DND-41 (cell line): ENCODE data around the gene PHF20.

Experiments used
- ATAC-seq: fragments of 200-7000 bp; cut with Tn5 transposase; 3 replicates; pipeline ENCODE4 v1.9.1; 2021; ENCODE audit warnings: low read depth; ENCODE audit not compliant: insufficient read depth
- DNase-seq: peaks from one replicate; pipeline ENCODE4 v3.0.0-alpha.2; 2020
- H2AFZ ChIP-seq: 2 replicates; pipeline ENCODE4 v1.6.0; 2012; ENCODE audit warnings: low read depth, low read length
- H3K27ac ChIP-seq: 2 replicates; pipeline ENCODE4 v1.5.1; 2012; ENCODE audit warnings: low read length, inconsistent platforms
- H3K27me3 ChIP-seq: fragments of 200-600 bp; sonication (generic); 2 replicates; pipeline ENCODE4 v1.6.0; 2012; ENCODE audit warnings: low read length, mild to moderate bottlenecking, inconsistent platforms; ENCODE audit not compliant: insufficient read depth, poor library complexity
- H3K36me3 ChIP-seq: 2 replicates; pipeline ENCODE4 v1.5.1; 2012; ENCODE audit warnings: low read length, inconsistent platforms; ENCODE audit not compliant: insufficient read depth
- H3K4me1 ChIP-seq: 2 replicates; pipeline ENCODE4 v1.5.1; 2012; ENCODE audit warnings: mild to moderate bottlenecking, low read length; ENCODE audit not compliant: insufficient read depth
- H3K4me2 ChIP-seq: 2 replicates; pipeline ENCODE4 v1.6.0; 2012; ENCODE audit warnings: mild to moderate bottlenecking, moderate library complexity, low read length, inconsistent platforms; ENCODE audit not compliant: insufficient read depth
- H3K4me3 ChIP-seq, 2 experiments: fragments of 200-600 bp in 1 of 2; shearing (Covaris generic) in 1 of 2; 2 replicates each; pipeline ENCODE4 v1.5.1; 2012 to 2016; ENCODE audit warnings: inconsistent platforms in 2 of 2, low read length in 2 of 2, mild to moderate bottlenecking in 2 of 2, low read depth in 1 of 2, moderate library complexity in 1 of 2
- H3K79me2 ChIP-seq: 2 replicates; pipeline ENCODE4 v1.6.0; 2012; ENCODE audit warnings: low read length, inconsistent platforms; ENCODE audit not compliant: insufficient read depth
- H3K9ac ChIP-seq: 2 replicates; pipeline ENCODE4 v1.6.0; 2012; ENCODE audit warnings: low read depth, mild to moderate bottlenecking, inconsistent platforms, low read length, moderate library complexity
- H3K9me3 ChIP-seq: 2 replicates; pipeline ENCODE4 v1.5.1; 2012; ENCODE audit warnings: low read length, moderate library complexity, mild to moderate bottlenecking, inconsistent platforms; ENCODE audit not compliant: insufficient read depth, severe bottlenecking
- H4K20me1 ChIP-seq: 2 replicates; pipeline ENCODE4 v1.6.0; 2012; ENCODE audit warnings: low read length; ENCODE audit not compliant: insufficient read depth
- EZH2 ChIP-seq: IDR thresholded peaks from 3 replicates; pipeline ENCODE4 v1.6.1; 2012; ENCODE audit warnings: borderline replicate concordance, low read depth, mild to moderate bottlenecking, moderate library complexity, low read length, inconsistent platforms; ENCODE audit not compliant: severe bottlenecking
- TF ChIP-seq, protein P1 (sequence below): IDR thresholded peaks from 2 replicates; pipeline ENCODE4 v1.5.1; 2012; ENCODE audit warnings: borderline replicate concordance, low read length, moderate library complexity, mild to moderate bottlenecking; ENCODE audit not compliant: poor library complexity, severe bottlenecking; ENCODE audit errors: extremely low read depth

PHF20 gene

DNA sequence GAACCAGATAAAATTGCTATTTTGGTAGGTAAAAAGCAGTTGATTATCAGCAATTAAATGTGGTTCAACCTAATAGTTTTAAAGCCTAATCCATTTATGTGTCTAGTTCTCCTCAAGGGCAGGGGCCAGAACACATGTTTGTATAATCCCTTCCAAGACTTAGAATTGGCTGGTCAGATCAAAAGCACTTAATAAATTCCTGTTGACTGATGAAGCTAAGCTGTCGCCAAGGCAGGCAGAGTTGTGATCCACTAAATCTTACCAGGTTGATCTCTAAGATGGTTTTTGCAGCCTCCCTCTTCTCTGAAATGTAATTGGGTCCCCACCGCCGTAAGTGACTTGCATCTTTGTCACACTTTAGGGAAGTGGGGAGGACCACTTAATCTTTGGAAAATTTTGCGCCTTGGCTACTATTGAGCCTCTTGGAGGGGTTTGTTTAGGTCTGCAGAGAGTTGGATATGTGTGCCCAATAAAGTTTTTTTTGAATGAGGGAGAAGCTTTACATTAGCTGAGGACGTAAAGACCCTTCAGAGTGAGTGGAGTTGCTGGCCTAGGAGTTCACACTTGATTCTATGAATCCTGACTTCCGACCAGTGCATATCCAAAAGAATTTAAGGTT lies 65.9 kb downstream of the PHF20 start:
- Histone ChIP-seq H3K36me3 (peaks cover 22% of the 10 kb centered on the region), H3K4me3 (no peak overlapping the region), H3K9me3 (peaks cover 11% of the 10 kb centered on the region), H3K79me2 (peaks cover 66% of the 10 kb centered on the region), H4K20me1 (no peaks in the 10 kb centered on the region; the same call in 1 of the 2 replicates), H3K4me2 (no peak overlapping the region), H3K4me1 (no peaks in the 10 kb centered on the region), H2AFZ (no peak overlapping the region), H3K9ac (no peak overlapping the region), H3K27me3 (no peaks in the 10 kb centered on the region), H3K27ac (no peak overlapping the region)
- TF ChIP-seq, protein P1, sequence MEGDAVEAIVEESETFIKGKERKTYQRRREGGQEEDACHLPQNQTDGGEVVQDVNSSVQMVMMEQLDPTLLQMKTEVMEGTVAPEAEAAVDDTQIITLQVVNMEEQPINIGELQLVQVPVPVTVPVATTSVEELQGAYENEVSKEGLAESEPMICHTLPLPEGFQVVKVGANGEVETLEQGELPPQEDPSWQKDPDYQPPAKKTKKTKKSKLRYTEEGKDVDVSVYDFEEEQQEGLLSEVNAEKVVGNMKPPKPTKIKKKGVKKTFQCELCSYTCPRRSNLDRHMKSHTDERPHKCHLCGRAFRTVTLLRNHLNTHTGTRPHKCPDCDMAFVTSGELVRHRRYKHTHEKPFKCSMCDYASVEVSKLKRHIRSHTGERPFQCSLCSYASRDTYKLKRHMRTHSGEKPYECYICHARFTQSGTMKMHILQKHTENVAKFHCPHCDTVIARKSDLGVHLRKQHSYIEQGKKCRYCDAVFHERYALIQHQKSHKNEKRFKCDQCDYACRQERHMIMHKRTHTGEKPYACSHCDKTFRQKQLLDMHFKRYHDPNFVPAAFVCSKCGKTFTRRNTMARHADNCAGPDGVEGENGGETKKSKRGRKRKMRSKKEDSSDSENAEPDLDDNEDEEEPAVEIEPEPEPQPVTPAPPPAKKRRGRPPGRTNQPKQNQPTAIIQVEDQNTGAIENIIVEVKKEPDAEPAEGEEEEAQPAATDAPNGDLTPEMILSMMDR: no peak
- TF ChIP-seq EZH2: no peak
- ATAC-seq (no peak), DNase-seq (no peak)

GRCh38 chr20:35838205-35838604 lies 66.4 kb downstream of the PHF20 start:
- H3K36me3 ChIP-seq: peaks cover 27% of the 10 kb centered on the region
- H3K4me2 ChIP-seq: no peak overlapping the region
- H3K9ac ChIP-seq: no peak overlapping the region
- peaks cover 12% of the 10 kb centered on the region for H3K9me3 ChIP-seq
- no peak for DNase-seq
- no peak for ATAC-seq
- H2AFZ ChIP-seq: no peak overlapping the region
- no peaks in the 10 kb centered on the region; the same call in 1 of the 2 replicates for H4K20me1 ChIP-seq
- H3K79me2 ChIP-seq: peaks cover 64% of the 10 kb centered on the region
- H3K4me3 ChIP-seq: no peak overlapping the region
- H3K27me3 ChIP-seq: no peaks in the 10 kb centered on the region
- TF ChIP-seq, protein P1: no peak
- no peak for TF ChIP-seq EZH2
- no peaks in the 10 kb centered on the region for H3K4me1 ChIP-seq
- no peak overlapping the region for H3K27ac ChIP-seq

DNA sequence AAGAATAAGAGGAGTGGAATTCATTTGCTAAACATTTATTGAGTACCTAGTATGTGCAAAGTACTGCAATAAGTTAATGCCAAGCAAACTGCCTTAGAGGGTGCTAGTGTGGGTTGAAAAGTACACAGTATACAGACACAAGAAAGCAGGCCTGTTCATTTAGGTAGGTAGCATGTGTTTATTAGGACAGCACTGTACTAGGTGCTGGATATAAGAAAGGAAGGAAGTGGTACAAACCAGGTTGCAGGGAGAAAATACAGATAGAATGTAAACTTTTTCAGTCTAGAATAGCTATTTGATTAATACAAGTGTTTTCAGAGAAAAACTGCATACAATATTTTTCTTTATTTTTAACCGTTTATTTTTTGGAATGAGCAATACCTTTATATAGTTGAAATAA lies 68.1 kb downstream of the PHF20 start:
- Histone ChIP-seq H3K27me3 (no peaks in the 10 kb centered on the region), H3K27ac (no peak overlapping the region), H3K4me2 (no peak overlapping the region), H3K9me3 (peaks cover 14% of the 10 kb centered on the region), H3K4me1 (no peaks in the 10 kb centered on the region), H3K4me3 (no peak overlapping the region), H2AFZ (no peak overlapping the region), H3K9ac (no peak overlapping the region), H3K36me3 (peaks cover 41% of the 10 kb centered on the region), H4K20me1 (no peaks in the 10 kb centered on the region; the same call in 1 of the 2 replicates), H3K79me2 (peaks cover 52% of the 10 kb centered on the region)
- no peak for TF ChIP-seq EZH2
- TF ChIP-seq, protein P1: no peak
- ATAC-seq (peak; percentile 33; the same call in 1 of the 3 replicates), DNase-seq (no peak)

DNA sequence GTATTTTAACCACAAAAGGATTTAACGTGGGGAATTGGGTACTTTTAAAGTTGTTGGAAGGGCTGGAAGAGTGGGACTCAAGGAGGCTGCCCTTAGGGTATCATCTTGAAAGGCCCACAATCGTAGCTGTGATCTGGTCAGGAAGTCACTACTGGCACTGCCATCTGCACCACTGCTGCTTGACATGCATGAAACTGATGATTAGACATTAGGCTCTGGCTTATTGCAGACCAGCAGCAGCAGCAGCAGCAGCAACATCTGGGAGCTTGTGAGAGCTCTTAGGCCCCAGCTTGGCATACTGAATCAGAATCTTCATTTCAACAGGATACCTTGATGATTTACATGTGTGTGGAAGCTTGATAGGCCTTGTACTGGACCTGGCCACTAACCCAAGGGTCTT lies 68.6 kb downstream of the PHF20 start:
- no peak overlapping the region for H2AFZ ChIP-seq
- ATAC-seq (no peak), DNase-seq (no peak)
- no peak overlapping the region for H3K27ac ChIP-seq
- peaks cover 45% of the 10 kb centered on the region for H3K36me3 ChIP-seq
- peaks cover 47% of the 10 kb centered on the region for H3K79me2 ChIP-seq
- TF ChIP-seq, protein P1: no peak
- no peak for TF ChIP-seq EZH2
- H3K27me3 ChIP-seq: no peaks in the 10 kb centered on the region
- H3K9me3 ChIP-seq: peaks cover 14% of the 10 kb centered on the region
- H4K20me1 ChIP-seq: no peaks in the 10 kb centered on the region; the same call in 1 of the 2 replicates
- no peak overlapping the region for H3K9ac ChIP-seq
- H3K4me3 ChIP-seq: no peak overlapping the region
- H3K4me1 ChIP-seq: no peaks in the 10 kb centered on the region
- H3K4me2 ChIP-seq: no peak overlapping the region
